Measurements from ENCODE around the gene ZNF292.
"Not testable (repeated sequence)": the region's sequence is repeated elsewhere in the genome, so short reads cannot be mapped to it uniquely, and the experiment has no call there.

The ZNF292 gene

GRCh38 chr6:87214831-87215230, 59.5 kb downstream of the ZNF292 start:
- no peak for DNase-seq

DNA sequence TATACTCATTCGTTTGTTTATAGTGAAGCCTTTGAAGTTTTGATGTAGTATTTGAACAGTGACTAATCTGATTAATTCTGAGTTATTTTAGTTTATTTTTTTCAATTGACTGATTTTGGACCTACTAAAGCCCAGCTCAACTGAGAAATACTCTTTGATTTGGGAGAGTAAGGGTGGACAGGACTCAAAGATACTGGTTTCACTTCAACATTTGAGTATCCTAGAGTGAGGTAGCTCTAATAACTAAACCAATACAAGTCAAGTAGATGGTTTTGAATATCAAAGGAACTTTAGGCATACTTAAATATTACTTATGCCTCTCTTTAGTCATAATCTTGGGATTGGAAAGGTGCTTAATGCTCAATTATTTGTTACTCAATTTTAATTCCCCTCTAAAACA, 65.6 kb downstream of the ZNF292 start:
- DNase-seq, result no peak

GRCh38 chr6:87222676-87223075, 67.3 kb downstream of the ZNF292 start:
- no peak for DNase-seq

DNA sequence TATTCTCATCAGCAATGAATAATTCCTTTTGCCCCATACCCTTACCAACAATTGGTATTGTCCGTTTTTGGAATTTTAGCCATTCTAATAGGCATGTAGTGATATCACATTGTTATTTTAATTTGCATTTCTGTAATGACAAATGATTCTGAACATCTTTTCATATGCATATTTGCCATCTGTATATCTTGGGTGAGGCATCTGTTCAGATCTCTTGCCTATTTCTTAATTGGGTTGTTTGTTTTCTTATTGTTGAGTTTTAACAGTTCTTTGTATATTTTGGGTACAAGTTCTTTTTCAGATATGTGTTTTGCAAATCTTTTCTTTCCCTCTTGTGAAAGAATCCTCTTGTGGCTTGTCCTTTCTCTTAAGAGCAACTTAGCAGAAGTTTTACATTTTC, 69.6 kb downstream of the ZNF292 start:
- DNase-seq, result no peak

DNA sequence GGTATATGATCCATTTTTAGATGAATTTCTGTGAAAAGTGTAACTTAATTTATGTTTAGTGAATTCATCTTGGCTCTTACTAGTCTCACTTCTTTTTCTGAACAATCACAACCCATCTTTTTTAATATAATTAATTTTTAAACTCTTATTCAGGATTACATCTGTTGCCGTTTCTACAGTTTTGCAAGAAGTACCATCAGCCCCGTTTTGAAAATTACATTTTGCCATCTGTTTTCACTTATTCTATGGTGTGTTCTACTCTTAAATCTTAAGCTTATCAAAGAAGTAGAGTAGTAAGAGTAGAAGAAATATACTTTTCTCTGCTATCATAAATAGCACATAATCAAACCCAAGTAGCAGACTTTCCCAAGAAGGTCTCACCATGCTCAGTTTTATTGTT, 70.1 kb downstream of the ZNF292 start:
- DNase-seq, result no peak

- DNase-seq, result no peak
These were observed 70.6 kb downstream of the ZNF292 start for GRCh38 chr6:87225937-87226336.

DNA sequence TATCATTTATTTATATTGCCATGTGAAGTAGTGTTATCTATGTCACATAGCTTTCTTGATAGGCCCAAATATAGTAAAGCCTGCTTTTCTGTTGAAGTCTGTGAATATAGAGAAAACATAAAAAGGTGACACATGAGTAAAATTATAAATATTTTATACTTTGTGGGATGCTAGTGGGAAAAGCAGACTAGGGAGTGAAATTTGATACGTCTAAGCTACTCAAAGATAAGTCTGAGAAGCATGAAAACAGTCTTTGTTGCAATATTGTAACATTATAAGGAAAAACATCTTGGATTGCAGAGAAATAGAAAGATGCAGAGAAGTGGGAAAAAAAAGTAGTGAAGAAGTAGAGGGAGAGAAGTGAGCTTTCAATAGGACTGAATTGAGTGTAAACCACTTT, 75.4 kb downstream of the ZNF292 start:
- DNase-seq, result no peak

- no peak for DNase-seq
These were observed 82.4 kb downstream of the ZNF292 start for GRCh38 chr6:87237804-87238203.

DNA sequence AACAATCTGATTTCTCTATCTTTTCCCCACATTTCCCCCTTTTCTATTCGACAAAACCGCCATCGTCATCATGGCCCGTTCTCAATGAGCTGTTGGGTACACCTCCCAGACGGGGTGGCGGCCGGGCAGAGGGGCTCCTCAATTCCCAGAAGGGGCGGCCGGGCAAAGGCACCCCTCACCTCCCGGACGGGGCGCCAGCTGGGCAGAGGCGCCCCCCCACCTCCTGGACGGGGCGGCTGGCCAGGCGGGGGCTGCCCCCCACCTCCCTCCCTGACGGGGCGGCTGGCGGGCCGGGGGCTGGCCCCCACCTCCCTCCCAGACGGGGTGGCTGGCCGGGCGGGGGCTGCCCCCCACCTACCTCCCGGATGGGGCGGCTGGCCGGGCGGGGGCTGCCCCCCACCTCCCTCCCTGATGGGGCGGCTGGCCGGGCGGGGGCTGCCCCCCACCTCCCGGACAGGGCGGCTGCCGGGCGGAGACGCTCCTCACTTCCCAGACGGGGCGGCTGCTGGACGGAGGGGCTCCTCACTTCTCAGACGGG, 83.8 kb downstream of the ZNF292 start:
- not testable (repeated sequence) for DNase-seq

DNA sequence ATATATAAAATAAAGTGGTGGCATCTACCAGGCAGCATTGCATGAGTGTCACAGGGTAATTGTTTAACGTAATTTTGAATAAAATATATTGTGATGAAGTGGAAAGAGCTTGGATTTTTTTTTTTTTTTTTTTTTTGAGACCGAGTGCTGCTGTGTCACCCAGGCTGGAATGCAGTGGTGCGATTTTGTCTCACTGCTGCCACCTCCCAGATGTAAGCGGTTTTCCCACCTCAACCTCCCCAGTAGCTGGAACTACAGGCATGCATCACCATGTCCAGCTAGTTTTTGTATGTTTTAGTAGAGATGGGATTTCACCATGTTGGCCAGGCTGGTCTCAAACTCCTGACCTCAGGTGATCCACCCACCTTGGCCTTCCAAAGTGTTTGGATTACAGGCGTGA, 85.9 kb downstream of the ZNF292 start:
- no peak for DNase-seq

DNA sequence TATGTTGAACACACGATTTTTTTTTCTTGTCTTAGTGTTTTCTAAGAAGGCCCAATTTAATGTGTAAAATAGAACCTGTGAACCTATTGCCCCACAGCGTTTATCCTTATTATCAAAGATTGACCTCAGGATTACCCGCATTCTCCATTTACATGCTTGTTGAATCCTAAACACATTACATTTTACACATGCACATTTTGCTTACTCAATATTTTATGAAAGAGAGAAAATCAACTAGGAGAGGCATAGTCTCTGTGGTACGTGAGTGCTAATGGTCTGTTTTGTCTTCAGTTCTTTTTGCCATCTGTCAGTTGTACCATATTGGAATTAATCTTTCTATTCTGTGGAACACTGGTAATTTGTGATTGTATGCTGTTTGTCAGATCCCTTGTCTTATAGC, 86.9 kb downstream of the ZNF292 start:
- DNase-seq, result no peak

GRCh38 chr6:87243812-87244211, 88.4 kb downstream of the ZNF292 start:
- no peak for DNase-seq

DNA sequence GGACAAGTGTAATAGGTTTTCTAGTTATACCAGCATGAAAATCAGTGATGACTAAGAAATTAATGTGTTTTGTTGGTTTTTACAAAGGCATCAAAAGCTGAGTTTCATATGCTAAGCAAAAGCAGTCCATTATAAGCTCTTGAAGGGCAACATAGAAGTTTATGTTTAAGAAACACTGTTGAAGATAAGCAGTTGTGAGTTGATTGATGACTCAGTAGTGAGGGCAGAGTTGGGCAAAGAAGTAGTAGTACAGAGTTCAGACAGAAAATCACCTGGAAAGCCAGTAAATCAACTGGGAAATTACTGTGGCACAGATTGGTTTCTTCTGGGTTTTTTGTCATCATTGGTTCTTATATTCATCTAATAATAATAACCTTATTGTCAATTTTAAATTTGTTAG, 89.0 kb downstream of the ZNF292 start:
- DNase-seq, result no peak

- no peak for DNase-seq
These were observed 94.7 kb downstream of the ZNF292 start for GRCh38 chr6:87250019-87250418.

- no peak for DNase-seq
These were observed 95.9 kb downstream of the ZNF292 start for GRCh38 chr6:87251225-87251624.

DNA sequence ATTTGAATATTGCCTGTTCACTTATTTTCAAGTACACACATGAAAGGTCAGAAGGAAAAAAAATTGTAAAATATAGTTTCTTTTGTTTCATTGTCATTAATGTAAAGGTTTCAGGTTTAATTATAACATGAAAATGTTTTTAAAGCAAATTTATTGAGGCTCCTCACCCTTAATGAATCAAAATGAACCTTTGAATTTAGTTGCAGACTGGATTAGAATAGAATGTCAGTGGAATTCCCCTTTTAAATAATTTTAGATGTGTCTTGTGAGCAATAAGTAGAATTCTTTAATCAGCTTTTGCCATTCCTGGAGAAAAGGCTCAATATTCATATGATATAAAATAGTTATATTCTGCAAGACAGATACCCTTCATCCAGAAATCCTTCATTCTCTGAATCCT, 96.4 kb downstream of the ZNF292 start:
- no peak for DNase-seq

GRCh38 chr6:87257046-87257445, 101.7 kb downstream of the ZNF292 start:
- no peak for DNase-seq

DNA sequence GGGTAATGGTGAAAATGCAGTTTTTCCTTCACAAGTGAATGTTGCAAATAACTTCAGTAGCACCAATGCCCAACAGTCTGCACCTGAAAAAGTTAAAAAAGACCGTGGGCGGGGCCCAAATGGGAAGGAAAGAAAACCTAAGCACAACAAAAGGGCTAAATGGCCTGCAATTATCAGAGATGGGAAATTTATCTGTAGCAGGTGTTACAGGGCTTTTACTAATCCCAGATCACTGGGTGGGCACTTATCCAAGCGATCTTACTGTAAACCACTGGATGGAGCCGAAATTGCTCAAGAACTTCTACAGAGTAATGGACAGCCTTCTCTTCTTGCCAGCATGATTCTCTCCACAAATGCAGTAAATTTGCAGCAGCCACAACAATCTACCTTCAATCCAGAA, 102.2 kb downstream of the ZNF292 start:
- no peak for DNase-seq

DNA sequence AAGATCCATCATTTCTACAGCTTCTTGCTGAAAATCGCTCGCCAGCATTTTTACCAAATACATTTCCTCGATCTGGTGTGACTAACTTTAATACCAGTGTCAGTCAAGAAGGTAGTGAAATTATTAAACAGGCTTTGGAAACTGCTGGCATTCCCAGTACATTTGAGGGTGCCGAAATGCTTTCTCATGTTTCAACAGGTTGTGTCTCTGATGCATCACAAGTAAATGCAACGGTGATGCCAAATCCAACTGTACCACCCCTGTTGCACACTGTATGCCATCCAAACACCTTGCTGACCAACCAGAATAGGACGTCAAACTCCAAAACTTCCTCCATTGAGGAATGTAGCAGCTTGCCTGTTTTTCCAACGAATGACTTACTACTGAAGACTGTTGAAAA, 102.6 kb downstream of the ZNF292 start:
- DNase-seq, result no peak

- no peak for DNase-seq
These were observed 104.4 kb downstream of the ZNF292 start for GRCh38 chr6:87259791-87260190.

DNA sequence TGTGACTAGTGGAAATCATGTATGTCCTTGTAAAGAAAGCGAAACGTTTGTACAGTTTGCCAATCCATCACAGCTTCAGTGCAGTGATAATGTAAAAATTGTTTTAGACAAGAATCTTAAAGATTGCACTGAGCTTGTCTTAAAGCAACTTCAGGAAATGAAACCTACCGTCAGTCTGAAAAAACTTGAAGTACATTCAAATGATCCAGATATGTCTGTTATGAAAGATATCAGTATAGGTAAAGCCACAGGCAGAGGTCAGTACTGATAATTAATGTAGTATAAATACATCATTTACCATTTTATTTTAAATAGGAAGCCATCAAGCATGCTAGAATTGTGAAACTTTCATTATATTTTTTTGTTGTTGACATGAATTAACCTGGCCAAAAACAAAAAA, 106.2 kb downstream of the ZNF292 start:
- no peak for DNase-seq

DNA sequence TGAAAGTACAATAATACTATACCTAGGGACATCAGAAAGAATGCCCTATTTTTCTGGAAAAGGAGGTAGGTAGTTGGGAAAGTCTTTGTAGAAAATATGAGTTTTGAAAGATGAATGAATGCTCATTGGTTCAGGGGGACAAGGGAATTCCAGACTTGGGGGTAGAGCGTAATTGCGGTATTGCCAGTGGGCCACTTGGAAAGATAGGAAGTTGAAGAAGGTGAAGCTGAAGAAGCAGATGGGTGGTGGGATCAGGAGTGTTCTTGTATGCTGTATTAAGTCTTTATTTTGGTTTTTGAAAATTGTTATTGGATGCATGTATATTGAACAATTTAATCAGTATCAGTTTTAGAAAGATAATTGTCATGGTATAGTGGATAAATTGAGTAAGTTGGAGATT, 109.1 kb downstream of the ZNF292 start:
- DNase-seq, result no peak

DNA sequence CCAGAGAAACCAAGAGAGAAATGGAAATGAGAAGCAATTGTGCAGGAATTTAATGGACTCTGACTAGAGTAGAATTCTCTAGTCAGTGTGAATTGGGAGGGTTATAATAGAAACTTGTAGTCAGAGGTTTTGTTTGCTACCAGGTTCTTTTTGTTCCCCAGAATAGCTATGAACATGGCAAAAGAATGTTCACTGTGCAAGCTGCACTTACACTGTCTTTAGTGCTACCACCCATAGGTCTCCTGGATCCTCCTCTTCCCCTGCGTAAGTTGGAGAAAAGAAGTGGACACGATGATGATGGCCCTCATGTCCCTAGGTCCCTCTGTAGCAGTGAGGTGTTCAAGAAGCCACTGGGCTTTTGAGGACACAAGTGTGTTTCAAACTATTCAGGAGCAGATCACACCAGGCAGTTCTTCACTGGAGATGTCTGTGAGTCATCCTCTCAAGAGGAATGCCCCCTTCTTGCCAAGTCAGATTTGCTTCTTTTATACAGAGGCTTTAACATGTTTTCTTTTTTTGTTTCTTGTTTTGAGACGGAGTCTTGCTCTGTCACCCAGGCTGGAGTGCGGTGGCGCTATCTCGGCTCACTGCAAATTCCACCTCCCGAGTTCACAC, 119.4 kb downstream of the ZNF292 start:
- no peak for DNase-seq

GRCh38 chr6:87276624-87277023, 121.3 kb downstream of the ZNF292 start:
- DNase-seq, result no peak

GRCh38 chr6:87277123-87277522, 121.8 kb downstream of the ZNF292 start:
- no peak for DNase-seq

GRCh38 chr6:87279196-87279595, 123.8 kb downstream of the ZNF292 start:
- DNase-seq, result no peak
